CD4-positive, alpha-beta T cell treated with Interferon gamma for 1 hour (primary cell): ENCODE results near the gene COL5A1.

Experiments
- DNase-seq: peaks from one replicate; pipeline ENCODE4 v3.0.0-alpha.2; 2020

Gene COL5A1

GRCh38 chr9:134716067-134716466, 74.5 kb downstream of the COL5A1 start:
- DNase-seq, result no peak

- DNase-seq, result no peak
Measured at GRCh38 chr9:134717056-134717455, 75.5 kb downstream of the COL5A1 start.

GRCh38 chr9:134717924-134718645, 76.5 kb downstream of the COL5A1 start:
- no peak for DNase-seq

GRCh38 chr9:134719331-134719730, 77.7 kb downstream of the COL5A1 start:
- DNase-seq, result no peak

GRCh38 chr9:134720136-134720753, 78.6 kb downstream of the COL5A1 start:
- DNase-seq, result no peak

GRCh38 chr9:134720796-134721195, 79.2 kb downstream of the COL5A1 start:
- DNase-seq, result no peak

GRCh38 chr9:134721344-134721743, 79.7 kb downstream of the COL5A1 start:
- no peak for DNase-seq

GRCh38 chr9:134722120-134722701, 80.6 kb downstream of the COL5A1 start:
- DNase-seq, result no peak

- DNase-seq, result no peak
Measured at GRCh38 chr9:134723037-134723436, 81.4 kb downstream of the COL5A1 start.

GRCh38 chr9:134723491-134724190, 82.0 kb downstream of the COL5A1 start:
- no peak for DNase-seq

GRCh38 chr9:134724202-134724911, 82.8 kb downstream of the COL5A1 start:
- DNase-seq, result no peak

GRCh38 chr9:134724912-134725604, 83.5 kb downstream of the COL5A1 start:
- DNase-seq, result no peak

- DNase-seq, result no peak
Measured at GRCh38 chr9:134725605-134725940, 84.0 kb downstream of the COL5A1 start.

- DNase-seq, result no peak
Measured at GRCh38 chr9:134726026-134726721, 84.6 kb downstream of the COL5A1 start.

- DNase-seq, result no peak
Measured at GRCh38 chr9:134726722-134727034, 85.1 kb downstream of the COL5A1 start.

GRCh38 chr9:134728021-134728795, 86.6 kb downstream of the COL5A1 start:
- DNase-seq, result no peak

GRCh38 chr9:134728801-134729495, 87.3 kb downstream of the COL5A1 start:
- no peak for DNase-seq

GRCh38 chr9:134730011-134730760, 88.6 kb downstream of the COL5A1 start:
- no peak for DNase-seq

- no peak for DNase-seq
Measured at GRCh38 chr9:134730761-134731496, 89.3 kb downstream of the COL5A1 start.
